Hepatocyte (in vitro differentiated cells): ENCODE measurements around the gene TTC39A.

Source experiments
- CTCF ChIP-seq: fragments of 200-600 bp; sonication (generic); IDR thresholded peaks from 2 replicates; pipeline ENCODE4 v1.5.1; 2016; ENCODE audit warnings: antibody characterized with exemption, mild to moderate bottlenecking; ENCODE audit not compliant: poor library complexity
- EZH2 ChIP-seq: fragments of 200-600 bp; sonication (generic); IDR thresholded peaks from 2 replicates; pipeline ENCODE4 v1.6.1; 2016; ENCODE audit warnings: antibody characterized with exemption, mild to moderate bottlenecking, borderline replicate concordance

GRCh38 chr1:51313961-51314777 is 16.2 kb downstream of the TTC39A start:
- no peak for TF ChIP-seq CTCF
- TF ChIP-seq EZH2 = no peak
